Medulla oblongata (tissue), 1 donor: ENCODE results near the gene INO80D.
"Not testable (repeated sequence)": the region's sequence is repeated elsewhere in the genome, so short reads cannot be mapped to it uniquely, and the experiment has no call there.

ENCODE experiments used
- DNase-seq: peaks from one replicate; pipeline ENCODE4 v3.0.0-alpha.2; 2015; ENCODE audit errors: extremely low spot score

Gene INO80D, protein sequence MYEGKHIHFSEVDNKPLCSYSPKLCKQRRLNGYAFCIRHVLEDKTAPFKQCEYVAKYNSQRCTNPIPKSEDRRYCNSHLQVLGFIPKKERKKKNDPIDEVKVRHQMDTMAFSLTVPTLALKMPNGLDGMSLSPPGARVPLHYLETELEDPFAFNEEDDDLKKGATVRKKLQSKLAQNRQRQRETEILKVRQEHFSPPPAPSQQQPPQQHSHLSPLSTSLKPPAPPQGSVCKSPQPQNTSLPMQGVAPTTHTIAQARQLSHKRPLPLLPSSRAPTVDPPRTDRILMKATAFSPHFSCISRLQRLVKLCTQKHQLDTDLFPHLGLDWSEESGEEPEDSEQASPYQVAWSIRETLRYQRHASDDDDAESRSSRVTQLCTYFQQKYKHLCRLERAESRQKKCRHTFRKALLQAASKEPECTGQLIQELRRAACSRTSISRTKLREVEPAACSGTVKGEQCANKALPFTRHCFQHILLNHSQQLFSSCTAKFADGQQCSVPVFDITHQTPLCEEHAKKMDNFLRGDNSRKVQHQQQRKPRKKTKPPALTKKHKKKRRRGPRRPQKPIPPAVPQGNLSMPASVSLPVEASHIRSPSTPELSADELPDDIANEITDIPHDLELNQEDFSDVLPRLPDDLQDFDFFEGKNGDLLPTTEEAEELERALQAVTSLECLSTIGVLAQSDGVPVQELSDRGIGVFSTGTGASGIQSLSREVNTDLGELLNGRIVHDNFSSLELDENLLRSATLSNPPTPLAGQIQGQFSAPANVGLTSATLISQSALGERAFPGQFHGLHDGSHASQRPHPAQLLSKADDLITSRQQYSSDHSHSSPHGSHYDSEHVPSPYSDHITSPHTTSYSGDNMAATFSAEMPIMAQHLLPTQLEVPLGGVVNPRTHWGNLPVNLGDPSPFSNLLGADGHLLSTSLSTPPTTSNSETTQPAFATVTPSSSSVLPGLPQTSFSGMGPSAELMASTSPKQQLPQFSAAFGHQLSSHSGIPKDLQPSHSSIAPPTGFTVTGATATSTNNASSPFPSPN

DNA sequence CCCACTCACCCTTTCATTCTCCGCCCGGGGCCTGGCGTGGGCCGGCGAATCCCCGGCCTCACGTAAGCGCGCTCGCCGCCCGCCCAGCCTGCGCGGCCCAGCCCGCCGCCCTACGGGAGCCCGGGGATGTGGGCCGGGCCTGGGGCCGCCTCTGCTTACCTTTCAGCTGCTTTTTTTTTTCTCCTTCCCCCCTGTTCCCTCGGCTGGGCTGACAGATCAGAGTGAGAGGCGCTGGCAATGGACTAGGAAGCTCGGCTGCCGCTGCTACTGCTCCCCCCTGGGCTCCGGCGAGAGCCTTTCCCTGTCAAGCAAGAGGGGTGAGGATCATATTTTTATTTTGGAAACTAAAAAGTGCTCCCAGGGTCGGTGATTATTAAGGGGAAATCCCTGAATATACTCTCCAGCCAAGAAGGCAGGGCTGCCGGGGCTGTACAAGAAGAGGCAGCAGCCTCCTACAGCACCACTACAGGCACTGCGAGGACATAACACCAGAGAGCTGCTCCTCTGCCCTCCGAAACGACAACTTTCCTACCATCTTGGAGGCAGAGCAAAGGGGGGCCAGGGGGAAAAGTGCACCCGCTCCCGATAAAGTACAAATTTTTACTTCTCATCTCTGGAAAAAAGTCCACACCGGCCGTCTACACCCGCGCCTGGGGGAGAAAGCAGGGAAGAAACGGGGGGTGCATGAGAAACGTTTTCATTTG lies at the start of gene INO80D:
Gene INO80D (minus strand): TSS at position 433 of the 704 bp plus-strand sequence. CDS start 23,158 bp downstream, outside the sequence.
- DNase-seq = peak; percentile 87

DNA sequence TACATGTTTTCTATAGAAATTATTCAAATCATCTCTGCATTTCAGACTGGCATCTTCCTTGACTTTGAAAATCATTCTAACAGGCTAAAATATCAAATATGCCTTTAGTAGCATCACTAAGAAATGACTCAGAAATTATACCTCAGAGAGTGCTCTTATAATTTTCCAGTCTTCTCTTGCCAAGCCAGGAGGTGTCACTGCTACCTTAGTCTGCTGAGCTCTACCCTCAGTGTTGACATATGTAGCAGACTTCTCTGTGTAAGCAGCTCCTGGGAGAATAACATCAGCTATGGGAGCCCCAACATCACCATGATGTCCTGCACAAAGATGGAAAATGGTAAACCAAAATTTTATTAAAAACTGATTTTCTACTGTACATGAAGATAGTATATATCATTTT lies 41.7 kb upstream of the INO80D start:
- DNase-seq = no peak

DNA sequence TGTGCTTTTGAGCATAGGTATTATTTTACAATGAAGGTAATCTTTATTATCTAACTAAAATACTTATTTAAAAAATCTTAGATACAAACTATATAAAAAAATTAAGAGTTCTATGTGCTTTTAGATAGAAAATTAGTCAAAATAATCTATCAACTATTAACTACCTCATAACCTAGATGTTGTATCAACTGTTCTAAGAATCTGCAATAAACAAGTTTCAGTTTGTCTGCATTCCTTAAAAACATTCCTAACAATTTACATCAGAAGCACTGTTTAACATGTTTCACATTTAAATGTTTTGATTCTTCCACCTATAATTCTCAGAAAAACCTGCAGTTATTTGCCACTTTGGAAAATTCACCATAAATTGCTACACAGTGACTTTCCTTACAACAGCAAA lies 39.9 kb upstream of the INO80D start:
- DNase-seq = no peak

DNA sequence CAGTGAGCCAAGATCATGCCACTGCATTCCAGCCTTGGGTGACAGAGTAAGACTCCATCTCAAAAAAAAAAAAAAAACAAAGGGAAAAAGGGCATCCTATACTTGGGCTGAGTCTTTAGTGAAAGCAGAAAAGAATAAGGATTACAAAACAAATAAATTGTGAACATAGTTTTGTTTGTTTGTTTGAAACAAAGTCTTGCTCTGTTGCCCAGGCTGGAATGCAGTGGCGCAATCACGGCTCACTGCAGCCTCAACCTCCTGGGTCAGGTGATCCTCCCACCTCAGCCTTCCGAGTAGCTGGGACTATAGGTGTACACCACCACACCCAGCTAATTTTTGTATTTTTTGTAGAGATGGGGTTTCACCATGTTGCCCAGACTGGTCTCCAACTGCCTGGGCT lies 36.6 kb upstream of the INO80D start:
- not testable (repeated sequence) for DNase-seq

- DNase-seq = no peak
Observed at GRCh38 chr2:206116278-206116677, 30.3 kb upstream of the INO80D start.

GRCh38 chr2:206115026-206115578 lies 29.1 kb upstream of the INO80D start:
- no peak for DNase-seq

DNA sequence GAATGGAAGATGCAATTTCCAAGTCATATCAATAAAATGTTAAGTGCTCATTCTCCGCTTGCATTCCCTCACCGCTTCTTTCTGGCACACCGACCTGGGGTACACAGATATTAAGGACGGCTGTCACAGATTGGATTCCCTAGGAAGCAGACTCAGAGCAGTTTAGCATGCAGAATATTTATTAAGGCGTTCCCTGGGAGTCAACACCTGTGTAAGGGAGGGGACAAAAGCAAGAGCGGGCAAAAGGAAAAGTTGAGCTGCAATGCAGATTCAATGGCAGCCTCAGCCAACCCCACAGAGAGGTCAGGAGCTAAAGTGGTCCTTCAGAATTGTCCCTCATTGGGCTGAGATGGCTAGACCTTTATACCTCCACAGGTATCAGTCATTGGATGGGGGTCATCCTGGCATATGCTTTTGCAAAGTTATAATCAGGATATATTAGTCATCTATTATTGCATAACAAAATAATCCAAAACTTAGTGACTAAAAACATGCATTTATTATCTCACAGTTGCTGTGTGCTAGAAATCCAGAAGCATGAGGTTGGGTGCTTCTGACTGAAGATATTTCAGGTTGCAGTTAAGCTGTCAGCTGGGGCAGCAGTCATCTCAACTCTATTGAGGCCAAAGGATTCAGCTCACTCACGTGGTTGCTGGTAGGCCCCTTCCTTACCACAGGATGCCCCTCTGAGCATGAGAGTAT lies 27.0 kb upstream of the INO80D start:
- no peak for DNase-seq

- DNase-seq = no peak
Observed at GRCh38 chr2:206112108-206112507, 26.1 kb upstream of the INO80D start.

DNA sequence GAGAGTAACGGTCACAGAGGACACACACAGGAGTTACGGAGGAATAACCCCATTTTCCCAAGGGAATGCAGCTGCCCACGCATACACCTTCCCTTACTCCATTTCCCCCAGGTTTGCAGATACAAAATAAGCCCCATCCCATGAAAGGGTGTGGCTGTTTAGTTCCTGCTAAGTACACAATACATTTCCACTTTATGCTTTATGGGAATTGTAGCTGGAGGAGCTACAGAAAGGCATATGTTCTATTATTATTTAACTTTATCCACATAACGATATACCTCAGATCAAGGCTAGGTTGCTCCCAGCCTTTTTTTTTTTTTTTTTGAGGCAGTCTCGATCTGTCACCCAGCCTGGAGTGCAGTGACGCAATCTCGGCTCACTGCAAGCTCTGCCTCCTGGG lies 22.7 kb upstream of the INO80D start:
- DNase-seq = no peak

DNA sequence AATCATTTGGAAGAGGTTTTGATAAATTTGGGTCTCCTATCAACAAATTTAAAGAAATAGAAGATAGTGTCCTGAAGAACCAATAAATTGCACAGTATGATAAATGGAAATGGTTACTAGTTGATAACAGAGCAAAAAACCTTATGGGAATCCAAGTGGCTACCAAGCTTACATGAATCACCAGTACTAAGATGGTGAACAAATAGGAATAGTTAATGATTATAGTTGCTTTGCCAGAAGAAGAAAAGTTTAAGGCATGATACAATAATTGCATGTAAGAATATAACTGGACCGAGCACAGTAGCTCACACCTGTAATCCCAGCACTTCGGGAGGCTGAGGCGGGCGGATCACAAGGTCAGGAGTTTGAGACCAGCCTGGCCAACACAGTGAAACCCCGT lies 19.6 kb upstream of the INO80D start:
- DNase-seq = no peak

DNA sequence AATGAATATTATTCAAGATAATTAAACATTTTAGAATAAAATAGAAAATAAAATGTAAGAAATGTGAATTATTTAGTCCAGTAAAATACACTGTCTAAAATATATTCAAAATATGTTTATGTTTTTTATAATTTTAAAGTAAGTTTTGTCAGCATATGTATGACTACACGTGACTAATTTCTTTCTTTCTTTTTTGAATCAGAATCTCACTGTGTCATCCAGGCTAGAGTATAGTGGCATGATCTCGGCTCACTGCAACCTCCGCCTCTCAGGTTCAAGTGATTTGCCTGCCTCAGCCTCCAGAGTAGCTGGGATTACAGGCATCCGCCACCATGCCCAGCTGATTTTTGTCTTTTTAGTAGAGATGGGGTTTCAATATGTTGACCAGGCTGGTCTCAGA lies 19.1 kb upstream of the INO80D start:
- no peak for DNase-seq

DNA sequence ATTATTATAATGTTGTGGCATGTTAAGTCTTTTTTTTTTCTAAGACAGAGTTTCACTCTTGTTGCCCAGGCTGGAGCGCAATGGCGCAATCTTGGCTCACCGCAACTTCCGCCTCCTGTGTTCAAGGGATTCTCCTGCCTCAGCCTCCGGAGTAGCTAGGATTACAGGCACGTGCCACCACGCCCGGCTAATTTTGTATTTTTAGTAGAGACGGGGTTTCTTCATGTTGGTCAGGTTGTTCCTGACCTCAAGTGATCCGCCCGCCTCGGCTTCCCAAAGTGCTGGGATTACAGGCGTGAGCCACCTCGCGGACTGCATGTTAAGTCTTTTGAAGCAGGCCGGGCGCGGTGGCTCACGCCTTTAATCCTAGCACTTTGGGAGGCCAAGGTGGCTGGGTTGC lies 12.9 kb upstream of the INO80D start:
- not testable (repeated sequence) for DNase-seq

DNA sequence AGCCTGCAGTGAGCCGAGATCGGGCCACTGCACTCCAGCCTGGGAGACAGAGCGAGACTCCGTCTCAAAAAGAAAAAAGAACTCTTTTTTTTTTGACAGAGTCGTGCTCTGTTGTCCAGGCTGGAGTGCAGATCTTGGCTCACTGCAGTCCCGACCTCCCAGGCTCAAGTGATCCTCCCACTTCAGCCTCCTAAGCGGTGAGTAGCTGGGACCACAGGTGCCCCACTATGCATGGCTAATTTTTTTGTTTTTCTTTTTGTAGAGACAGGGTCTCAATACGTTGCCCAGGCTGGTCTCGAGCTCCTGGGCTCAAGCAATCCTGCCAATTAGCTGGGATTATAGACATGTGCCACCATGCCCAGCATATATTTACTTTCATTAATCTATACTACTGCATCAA lies 12.5 kb upstream of the INO80D start:
- DNase-seq = no peak

GRCh38 chr2:206096876-206097275 lies 10.9 kb upstream of the INO80D start:
- no peak for DNase-seq

DNA sequence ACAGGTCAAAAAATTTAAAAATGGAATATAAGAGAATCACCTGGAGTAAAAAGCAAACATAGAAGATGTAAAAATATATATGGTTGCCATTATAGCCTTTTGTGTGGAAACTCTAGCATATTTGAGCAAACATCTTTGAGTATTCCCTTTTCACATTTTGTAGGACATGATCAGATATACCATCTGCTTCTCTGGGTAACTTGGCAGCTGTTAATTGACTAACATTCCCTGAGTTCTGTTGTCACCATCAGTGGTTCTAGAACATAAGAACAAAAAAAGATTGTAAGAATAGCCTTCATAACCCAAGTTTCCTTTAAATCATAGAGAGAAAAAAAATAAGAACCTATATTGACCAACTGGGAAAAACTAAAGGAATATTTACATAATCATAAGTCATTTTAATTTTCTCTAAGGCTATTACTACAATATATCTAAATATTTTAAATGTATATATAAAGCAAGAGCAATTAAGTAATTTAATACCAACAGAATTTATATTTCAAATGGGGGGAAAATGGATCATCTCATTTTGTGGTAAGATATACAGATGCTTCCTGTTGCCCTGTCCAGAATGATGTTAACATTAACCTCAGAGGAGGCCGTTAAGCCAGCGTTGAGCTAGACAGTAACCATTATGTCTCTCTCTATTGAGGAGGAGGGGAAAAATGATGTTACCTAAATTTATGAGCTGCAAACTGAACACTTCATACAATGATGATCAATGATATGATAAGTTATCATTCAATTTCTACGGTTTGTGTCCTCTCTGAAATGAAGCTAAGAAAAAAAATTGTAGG lies 9.8 kb upstream of the INO80D start:
- no peak for DNase-seq

GRCh38 chr2:206092297-206092696 lies 6.3 kb upstream of the INO80D start:
- DNase-seq = no peak

DNA sequence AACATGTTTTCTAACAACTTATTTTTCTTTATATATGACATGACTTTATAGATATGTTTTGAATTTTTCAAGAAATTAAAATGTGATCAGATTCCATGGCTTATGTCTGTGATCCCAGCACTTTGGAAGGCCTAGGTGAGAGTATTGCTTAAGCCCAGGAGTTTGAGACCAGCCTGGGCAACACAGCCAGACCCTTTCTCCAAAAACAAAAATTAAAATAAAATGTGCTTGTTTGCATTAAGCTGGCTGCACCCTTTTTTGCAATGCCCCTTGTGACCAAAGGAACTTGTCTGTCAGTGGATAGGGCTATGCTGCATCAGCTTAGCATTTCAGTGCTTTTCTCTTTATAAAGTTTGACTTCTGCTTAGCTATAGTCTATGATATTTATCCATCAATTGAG lies 2.3 kb upstream of the INO80D start:
- no peak for DNase-seq

- peak; percentile 39 for DNase-seq
Observed at GRCh38 chr2:206086716-206087350, 859 bp upstream of the INO80D start.

- DNase-seq = peak; percentile 35
Observed at GRCh38 chr2:206084870-206085741, 868 bp downstream of the INO80D start.
